ENCODE results near the gene HMGB1. TPM values are rescaled to one million over a fixed set of nuclear protein-coding genes. Genes with fewer than 3 reads are reported as not detected.

HMGB1 gene
- total and polyA plus RNA-seq, 2 of the 13 experiments (the other 11 are each of a cell fraction or from before 2014, with no cell fraction given) = 115 to 584 TPM

GRCh38 chr13:30453727-30454126 is 12.0 kb downstream of the HMGB1 start:
- H3K79me2 ChIP-seq (ENCODE audit: insufficient read depth, low read length) = no peaks in the 10 kb centered on the region
- FAIRE-seq = no peak
- H3K4me1 ChIP-seq (ENCODE audit: insufficient read depth, low read length) = no peaks in the 10 kb centered on the region
- no peak overlapping the region for H3K4me2 ChIP-seq (ENCODE audit: low read depth, low read length)
- POLR2A ChIA-PET = no interaction called here
- ATAC-seq = peak; percentile 12; the same call in 2 of the 3 replicates
- DNase-seq (ENCODE audit: low spot score) = no peak
- no peaks in the 10 kb centered on the region for H3K27me3 ChIP-seq (ENCODE audit: control insufficient read depth in 1 of 2, insufficient read depth in 2 of 2, low read length in 2 of 2)
- 41% methylated on average over 4 of the region's 4 CpGs for WGBS (ENCODE audit: low lambda C conversion rate)
- BruUV-seq (replicated peaks) = no TSS peak
- CTCF ChIA-PET (ENCODE audit: low intra/inter-chr PET ratio, low total read pairs) = no interaction called here
- H3K9ac ChIP-seq (ENCODE audit: insufficient read depth, low read depth, low read length) = no peak overlapping the region
- no peak overlapping the region for H3K4me3 ChIP-seq (replicated peaks in 1 of 3; ENCODE audit: insufficient read depth in 1 of 3, low read depth in 2 of 3, low read length in 3 of 3)
- H3K27ac ChIP-seq (ENCODE audit: extremely low read length, insufficient read depth, low read length) = no peak overlapping the region
- H3K9me3 ChIP-seq (ENCODE audit: low read length) = no peaks in the 10 kb centered on the region
- intact Hi-C loops (cut with micrococcal nuclease; ENCODE audit: unreplicated experiment) = no loop called here
- no peaks in the 10 kb centered on the region for H4K20me1 ChIP-seq (ENCODE audit: insufficient read depth, low read length)
- H2AFZ ChIP-seq (ENCODE audit: low read length) = no peak overlapping the region
- in situ Hi-C loops (cut with HindIII; ENCODE audit: extremely low pct_ligation_motif_present, low pct_unique_long_range_greater_than_20kb) = no loop called here
- no peaks in the 10 kb centered on the region; a peak in 1 of 5 replicates for H3K36me3 ChIP-seq (replicated peaks in 1 of 2; ENCODE audit: control insufficient read depth in 1 of 2, insufficient read depth in 2 of 2, low read length in 2 of 2)
- TF ChIP-seq SCMH1 (CRISPR knock-in tag; IDR thresholded peaks at IDR 0.05; ENCODE audit: borderline replicate concordance) (no peak), ZIK1 (CRISPR knock-in tag; IDR thresholded peaks at IDR 0.05; ENCODE audit: borderline replicate concordance, low read depth) (no peak), GMEB1 (CRISPR knock-in tag; IDR thresholded peaks at IDR 0.05; ENCODE audit: borderline replicate concordance) (no peak), ZNF451 (CRISPR knock-in tag; IDR thresholded peaks at IDR 0.05) (no peak), ZNF33A (CRISPR knock-in tag; IDR thresholded peaks at IDR 0.05; ENCODE audit: borderline replicate concordance) (no peak), RERE (CRISPR knock-in tag; IDR thresholded peaks at IDR 0.05; ENCODE audit: low read depth) (no peak), ELF3 (CRISPR knock-in tag; IDR thresholded peaks at IDR 0.05) (no peak), TCF7L2 (IDR thresholded peaks at IDR 0.05; ENCODE audit: low read depth, low read length) (no peak), GATAD1 (CRISPR knock-in tag; IDR thresholded peaks at IDR 0.05) (no peak), ASH2L (IDR thresholded peaks at IDR 0.05; ENCODE audit: insufficient read length, low read depth, low read length) (no peak), ZNF329 (CRISPR knock-in tag; IDR thresholded peaks at IDR 0.05; ENCODE audit: low read depth) (no peak), POLR2AphosphoS5 (IDR thresholded peaks at IDR 0.05; ENCODE audit: low read depth, low read length) (no peak), MYC (CRISPR knock-in tag; IDR thresholded peaks at IDR 0.05; ENCODE audit: borderline replicate concordance) (no peak), SP4 (CRISPR knock-in tag; IDR thresholded peaks at IDR 0.05) (no peak), DMTF1 (CRISPR knock-in tag; IDR thresholded peaks at IDR 0.05) (no peak)

Data from HepG2 (cell line).